Neutrophil (primary cell): ENCODE results near the gene FXN.

Source experiments
- H3K27ac ChIP-seq: fragments of 200-600 bp; sonication (generic); 2 replicates; pipeline ENCODE4 v1.5.1; 2016; ENCODE audit warnings: mild to moderate bottlenecking, moderate library complexity
- H3K27me3 ChIP-seq: fragments of 200-600 bp; sonication (generic); 2 replicates; pipeline ENCODE4 v1.6.0; 2016; ENCODE audit warnings: mild to moderate bottlenecking
- H3K36me3 ChIP-seq: fragments of 200-600 bp; sonication (generic); 2 replicates; pipeline ENCODE4 v1.5.1; 2017
- H3K4me1 ChIP-seq, 2 experiments: fragments of 200-600 bp in 1 of 2; sonication (generic) in 1 of 2; 1 replicate in 1 of 2; 2 replicates in 1 of 2; pipeline versions ENCODE4 v1.5.1 to v1.6.1; 2013 to 2016; ENCODE audit warnings: low read depth in 1 of 2, low read length in 1 of 2, mild to moderate bottlenecking in 1 of 2, moderate library complexity in 1 of 2; ENCODE audit not compliant: control insufficient read depth in 1 of 2, insufficient read depth in 1 of 2
- H3K4me3 ChIP-seq, 2 experiments: fragments of 200-600 bp in 1 of 2; sonication (generic) in 1 of 2; 1 replicate in 1 of 2; 2 replicates in 1 of 2; pipeline ENCODE4 v1.5.1; 2013 to 2016; ENCODE audit warnings: low read depth in 1 of 2, low read length in 1 of 2, mild to moderate bottlenecking in 1 of 2, moderate library complexity in 1 of 2
- H3K9me3 ChIP-seq: fragments of 200-600 bp; sonication (generic); 2 replicates; pipeline ENCODE4 v1.5.1; 2016
- CTCF ChIP-seq: fragments of 200-600 bp; sonication (generic); IDR thresholded peaks from 2 replicates; pipeline ENCODE4 v1.5.1; 2016; ENCODE audit warnings: antibody characterized with exemption

FXN gene

DNA sequence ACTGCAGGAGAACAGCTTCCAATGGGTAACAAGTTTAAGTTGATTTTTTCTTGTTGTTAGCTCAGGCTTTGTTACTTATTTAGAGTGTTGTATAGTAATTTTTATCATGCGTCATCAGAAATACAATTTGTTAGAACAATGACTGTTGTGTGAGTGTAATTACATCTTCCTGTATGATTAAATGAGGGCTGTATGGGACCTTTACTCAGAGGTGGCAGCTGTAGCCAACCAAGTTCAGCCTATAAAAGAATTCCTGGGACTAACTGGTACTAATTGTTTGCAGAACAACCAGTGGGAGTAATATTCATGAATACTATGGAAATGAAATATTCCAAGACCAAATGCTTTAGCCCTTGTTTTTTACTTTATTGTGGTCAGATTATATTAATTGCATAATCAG, 107.7 kb downstream of the FXN start:
- H3K36me3 ChIP-seq: no peaks in the 10 kb centered on the region
- H3K27ac ChIP-seq: no peak overlapping the region
- H3K4me3 ChIP-seq: no peak overlapping the region
- H3K27me3 ChIP-seq: no peaks in the 10 kb centered on the region
- TF ChIP-seq CTCF: no peak
- no peaks in the 10 kb centered on the region for H3K4me1 ChIP-seq
- no peaks in the 10 kb centered on the region for H3K9me3 ChIP-seq

- Histone ChIP-seq H3K36me3 (no peaks in the 10 kb centered on the region), H3K9me3 (no peaks in the 10 kb centered on the region), H3K27me3 (no peaks in the 10 kb centered on the region), H3K4me3 (no peak overlapping the region), H3K4me1 (no peaks in the 10 kb centered on the region), H3K27ac (no peak overlapping the region)
- TF ChIP-seq CTCF: no peak
Observed at GRCh38 chr9:69145144-69145715, 109.7 kb downstream of the FXN start.

DNA sequence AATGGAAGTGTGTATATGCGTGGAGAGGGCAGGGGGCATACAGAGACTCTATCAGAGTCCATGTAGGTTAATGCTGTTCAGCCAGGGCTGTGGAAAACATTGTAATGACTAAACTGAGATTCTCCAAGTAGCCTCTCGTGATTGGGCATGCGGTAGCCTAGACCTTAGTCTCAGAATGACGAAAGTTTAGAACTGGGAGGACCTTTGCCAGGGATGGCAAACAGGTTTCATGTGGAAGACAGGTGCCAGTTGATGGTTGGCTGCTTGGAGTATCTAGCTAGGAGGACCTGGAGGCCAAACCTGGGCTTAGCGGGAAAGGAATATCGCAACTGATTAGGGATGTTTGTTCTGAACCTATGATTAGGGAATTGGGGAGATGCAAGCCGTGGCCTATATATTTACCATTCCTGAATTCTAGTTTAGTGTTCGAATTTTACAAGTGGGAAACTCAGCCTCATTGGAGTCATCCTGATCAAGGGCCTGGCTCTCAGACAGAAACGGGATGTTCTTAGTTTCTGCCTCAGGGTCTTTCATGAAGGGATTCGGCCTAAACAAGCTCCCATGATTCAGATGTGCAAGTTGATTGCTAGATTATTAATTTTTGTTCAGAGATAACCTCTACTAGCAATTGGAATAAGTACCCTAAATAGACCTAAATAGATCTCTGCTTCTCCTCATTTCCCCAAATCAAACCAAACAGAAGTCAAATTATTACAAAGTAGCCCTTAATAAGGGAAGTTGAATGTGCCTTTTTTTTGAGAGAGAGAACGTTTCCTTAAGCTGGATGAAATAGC, 111.7 kb downstream of the FXN start:
- Histone ChIP-seq H3K27ac (no peak overlapping the region), H3K36me3 (no peaks in the 10 kb centered on the region), H3K27me3 (no peaks in the 10 kb centered on the region), H3K4me3 (no peak overlapping the region), H3K9me3 (no peaks in the 10 kb centered on the region), H3K4me1 (no peaks in the 10 kb centered on the region)
- no peak for TF ChIP-seq CTCF

DNA sequence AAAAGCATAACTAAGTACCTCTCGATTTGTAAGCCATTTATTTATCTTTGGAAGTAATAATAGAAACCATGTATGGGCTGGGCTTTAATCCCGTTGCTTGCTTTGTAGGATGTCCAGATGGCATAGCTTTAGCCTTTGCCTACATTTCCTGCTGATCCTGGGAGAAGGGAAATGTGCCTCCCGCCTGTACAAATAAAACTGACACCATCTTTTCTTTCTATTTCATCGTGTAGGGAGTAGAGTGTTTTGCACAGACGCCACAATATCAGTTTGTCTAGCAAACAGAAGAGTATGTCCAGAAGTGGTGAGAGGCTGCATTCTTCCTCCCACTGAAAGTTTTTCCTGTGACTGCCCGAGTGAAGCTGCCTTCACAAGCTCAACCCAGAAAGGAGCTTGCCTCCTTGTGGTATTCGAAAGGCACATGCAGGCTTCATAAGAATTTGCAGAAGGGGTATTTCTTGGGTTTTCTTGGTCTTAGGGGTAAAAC, 113.8 kb downstream of the FXN start:
- H3K27ac ChIP-seq: no peak overlapping the region
- H3K4me3 ChIP-seq: no peak overlapping the region
- no peaks in the 10 kb centered on the region for H3K9me3 ChIP-seq
- TF ChIP-seq CTCF: no peak
- H3K36me3 ChIP-seq: no peaks in the 10 kb centered on the region
- no peaks in the 10 kb centered on the region for H3K27me3 ChIP-seq
- H3K4me1 ChIP-seq: no peaks in the 10 kb centered on the region
